SH-SY5Y (cell line): ENCODE data around the gene IMMP2L.

Experiments used
- GATA2 ChIP-seq: IDR thresholded peaks from 2 replicates; pipeline ENCODE4 v1.6.1; 2011; ENCODE audit warnings: mild to moderate bottlenecking, low read depth, low read length
- GATA3 ChIP-seq: IDR thresholded peaks from 2 replicates; pipeline ENCODE4 v1.6.1; 2011; ENCODE audit warnings: low read depth, mild to moderate bottlenecking, low read length, moderate library complexity

Gene IMMP2L

GRCh38 chr7:110646804-110647203 lies 915.5 kb downstream of the IMMP2L start:
- TF ChIP-seq GATA3 (no peak), GATA2 (no peak)

GRCh38 chr7:110645616-110646015 lies 916.7 kb downstream of the IMMP2L start:
- TF ChIP-seq GATA3, result no peak
- TF ChIP-seq GATA2, result no peak

- TF ChIP-seq GATA3, result no peak
- TF ChIP-seq GATA2, result no peak
These were observed 917.2 kb downstream of the IMMP2L start for GRCh38 chr7:110645060-110645459.

DNA sequence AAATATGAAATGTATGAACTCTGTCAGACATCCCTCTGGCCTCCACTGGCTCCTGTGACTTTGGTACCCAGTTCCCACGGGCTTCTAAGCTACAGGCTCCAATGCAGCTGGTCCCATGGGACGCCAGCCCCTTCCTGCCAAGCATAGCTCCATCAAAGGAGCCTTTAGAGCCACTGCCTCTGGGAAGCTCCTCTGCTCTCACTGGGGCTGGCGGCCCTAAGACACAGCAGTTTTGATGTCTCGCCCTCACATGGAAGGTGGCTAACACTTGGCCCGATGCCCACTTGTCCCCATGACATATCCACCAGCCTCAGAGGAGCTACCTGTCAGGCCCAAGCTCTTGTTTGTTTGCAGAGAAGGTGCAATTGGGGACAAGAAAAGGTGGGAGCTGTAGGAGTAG lies 925.0 kb downstream of the IMMP2L start:
- TF ChIP-seq GATA3 (no peak), GATA2 (no peak)

- no peak for TF ChIP-seq GATA2
- TF ChIP-seq GATA3, result no peak
These were observed 929.0 kb downstream of the IMMP2L start for GRCh38 chr7:110633313-110633712.

GRCh38 chr7:110626414-110626813 lies 935.9 kb downstream of the IMMP2L start:
- TF ChIP-seq GATA3 (no peak), GATA2 (no peak)

- TF ChIP-seq GATA2, result no peak
- TF ChIP-seq GATA3, result no peak
These were observed 937.0 kb downstream of the IMMP2L start for GRCh38 chr7:110625294-110625693.

- TF ChIP-seq GATA2, result no peak
- no peak for TF ChIP-seq GATA3
These were observed 938.9 kb downstream of the IMMP2L start for GRCh38 chr7:110623436-110623835.

GRCh38 chr7:110621289-110621688 lies 941.0 kb downstream of the IMMP2L start:
- TF ChIP-seq GATA2, result no peak
- no peak for TF ChIP-seq GATA3

GRCh38 chr7:110620110-110620735 lies 942.1 kb downstream of the IMMP2L start:
- TF ChIP-seq GATA3, result no peak
- TF ChIP-seq GATA2, result no peak
